GM18517 (cell line): Measurements from ENCODE around the gene TGFBR1.

Experiments used
- ATAC-seq: cut with Tn5 transposase; IDR thresholded peaks from one replicate; pipeline ENCODE4 v1.9.1; 2021; ENCODE audit warnings: mild to moderate bottlenecking, moderate library complexity; ENCODE audit not compliant: unreplicated experiment

The TGFBR1 gene

DNA sequence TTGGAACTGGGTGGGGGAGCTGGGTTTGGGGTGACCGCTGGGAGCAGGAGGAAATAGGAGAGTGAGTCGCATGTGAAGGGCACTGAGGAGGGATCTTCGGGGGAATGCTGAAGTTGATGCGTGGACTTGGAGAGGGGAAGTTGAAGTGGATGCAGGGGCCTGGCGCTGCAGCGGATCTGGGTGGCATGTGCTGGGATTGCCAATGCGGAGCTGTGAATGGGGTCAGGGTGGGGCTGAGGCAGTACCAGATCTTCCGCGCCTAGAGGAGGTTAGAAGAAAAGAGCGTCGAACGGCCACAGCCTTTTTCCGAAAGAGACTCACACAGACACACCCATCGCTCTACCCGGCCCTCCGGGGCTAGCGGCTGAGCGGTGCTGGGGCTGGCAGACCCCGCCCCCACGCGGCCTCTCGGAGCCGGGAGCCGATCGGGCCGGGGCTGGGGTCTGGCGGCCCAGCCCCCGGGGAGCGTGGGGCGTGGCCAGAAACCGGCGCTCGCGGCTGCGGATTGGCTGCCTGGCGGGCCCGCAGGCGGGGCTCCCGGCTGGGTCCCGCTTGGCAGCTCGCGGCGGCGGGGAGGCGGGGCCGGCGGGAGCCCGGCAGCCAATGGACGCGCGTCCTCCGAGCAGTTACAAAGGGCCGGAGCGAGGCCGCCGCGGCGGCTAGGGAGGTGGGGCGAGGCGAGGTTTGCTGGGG lies at the start of gene TGFBR1:
TGFBR1 (plus strand) TSS at position 655 of the 693 bp plus-strand sequence. CDS start 93 bp downstream, outside the sequence.
- ATAC-seq = peak; percentile 84

- ATAC-seq = no peak
Measured at GRCh38 chr9:99055384-99055783, 49.5 kb upstream of the TGFBR1 start.

DNA sequence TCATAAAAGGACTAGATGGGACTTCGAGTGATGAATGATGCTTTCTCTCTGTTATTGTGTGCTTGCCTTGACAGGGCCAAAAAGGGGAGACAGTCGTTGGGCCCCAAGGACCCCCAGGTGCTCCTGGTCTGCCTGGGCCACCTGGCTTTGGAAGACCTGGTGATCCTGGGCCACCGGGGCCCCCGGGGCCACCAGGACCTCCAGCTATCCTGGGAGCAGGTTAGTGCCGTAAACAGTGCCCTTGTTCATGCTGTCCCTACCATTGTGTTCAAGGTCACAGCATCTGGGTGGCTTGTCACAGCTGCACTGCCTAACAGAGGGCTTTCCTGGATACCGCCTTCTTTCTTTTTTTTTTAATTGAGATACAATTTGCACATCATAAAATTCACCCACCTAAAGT lies 48.7 kb upstream of the TGFBR1 start:
- no peak for ATAC-seq

- ATAC-seq = no peak
Measured at GRCh38 chr9:99056886-99057664, 47.8 kb upstream of the TGFBR1 start.

- ATAC-seq = peak; percentile 83
Measured at GRCh38 chr9:99057665-99058625, 47.0 kb upstream of the TGFBR1 start.

- ATAC-seq = peak; percentile 69
Measured at GRCh38 chr9:99058964-99059921, 45.7 kb upstream of the TGFBR1 start.

GRCh38 chr9:99060621-99061020 lies 44.3 kb upstream of the TGFBR1 start:
- no peak for ATAC-seq

DNA sequence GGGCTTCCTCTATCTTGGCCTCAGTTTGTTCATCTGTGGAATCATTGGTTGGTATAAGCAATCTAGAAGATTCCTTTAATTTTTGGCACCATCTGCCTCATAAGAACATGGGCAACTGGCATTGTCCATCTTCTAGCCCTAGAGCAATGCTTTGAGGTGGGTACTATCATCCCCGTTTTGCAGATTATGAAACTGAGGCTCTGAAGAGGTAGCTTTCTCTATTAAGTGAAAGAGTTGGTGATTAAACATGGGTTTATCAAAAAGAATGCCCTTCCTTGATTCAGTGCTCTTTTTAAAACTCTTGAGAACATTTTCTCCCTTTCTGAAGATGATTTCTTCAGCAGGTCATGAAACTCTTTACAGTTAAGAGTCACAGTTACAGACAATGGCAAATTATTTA lies 42.4 kb upstream of the TGFBR1 start:
- no peak for ATAC-seq

DNA sequence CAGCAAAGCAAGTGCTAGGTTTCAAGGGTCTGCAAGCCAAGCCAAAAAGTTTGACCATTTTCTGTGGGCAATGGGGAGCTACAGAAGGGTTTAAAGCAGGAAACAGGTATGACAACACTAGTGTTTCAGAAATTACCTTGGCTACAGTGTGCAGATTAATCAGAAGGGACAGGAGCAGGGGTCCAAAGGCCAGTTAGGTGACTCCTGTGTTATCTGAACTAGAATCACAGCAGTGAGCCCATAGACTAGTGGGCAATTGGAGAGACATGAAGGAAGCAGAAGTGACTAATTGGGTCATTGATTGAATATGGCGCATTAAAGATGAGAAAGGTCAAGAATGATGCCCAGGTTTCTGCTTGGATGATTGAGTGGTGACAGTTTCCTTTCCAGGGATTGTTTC lies 41.4 kb upstream of the TGFBR1 start:
- no peak for ATAC-seq

- ATAC-seq = no peak
Measured at GRCh38 chr9:99066571-99066970, 38.3 kb upstream of the TGFBR1 start.

DNA sequence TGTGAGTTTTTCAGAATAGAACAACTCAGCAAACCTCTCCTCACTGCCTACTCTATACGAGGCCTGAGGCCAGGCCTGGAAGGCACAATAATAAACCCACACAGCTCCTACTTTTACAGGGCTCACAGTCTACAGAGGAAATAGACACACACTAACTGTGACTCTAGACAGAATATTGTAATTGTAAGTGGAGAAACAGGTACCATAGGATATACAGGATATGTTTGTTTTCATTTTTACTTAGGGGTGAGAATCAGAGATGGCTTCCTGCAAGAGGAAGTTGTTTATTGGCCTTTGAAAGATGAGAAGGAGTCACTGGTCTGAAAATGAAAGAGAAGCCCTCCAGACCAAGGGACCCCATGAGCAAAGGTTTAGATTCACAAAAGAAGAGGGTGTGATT lies 35.8 kb upstream of the TGFBR1 start:
- no peak for ATAC-seq

- ATAC-seq = no peak
Measured at GRCh38 chr9:99069546-99069945, 35.4 kb upstream of the TGFBR1 start.

- no peak for ATAC-seq
Measured at GRCh38 chr9:99070681-99071080, 34.2 kb upstream of the TGFBR1 start.

- ATAC-seq = no peak
Measured at GRCh38 chr9:99071313-99072039, 33.4 kb upstream of the TGFBR1 start.

GRCh38 chr9:99072040-99072394 lies 32.9 kb upstream of the TGFBR1 start:
- ATAC-seq = no peak

- no peak for ATAC-seq
Measured at GRCh38 chr9:99073347-99073746, 31.6 kb upstream of the TGFBR1 start.

GRCh38 chr9:99073985-99074901 lies 30.7 kb upstream of the TGFBR1 start:
- no peak for ATAC-seq

- ATAC-seq = no peak
Measured at GRCh38 chr9:99074902-99075245, 30.0 kb upstream of the TGFBR1 start.
